Hematopoietic multipotent progenitor cell treated with erythropoietin and hydrocortisone succinate and interleukin-3 and kit ligand, for 15 days (in vitro differentiated cells): ENCODE results near the gene PPP1R18.
"Not testable (repeated sequence)": the region's sequence is repeated elsewhere in the genome, so short reads cannot be mapped to it uniquely, and the experiment has no call there.

Experiments used
- DNase-seq: peaks from one replicate; pipeline ENCODE4 v3.0.0-alpha.2; 2015; ENCODE audit warnings: low spot score

Gene PPP1R18

GRCh38 chr6:30686009-30686907 lies at the start of gene PPP1R18:
PPP1R18 (minus strand) TSS chr6:30686645; CDS start chr6:30686018, 627 bp downstream.
- DNase-seq = no peak

GRCh38 chr6:30735668-30736314 lies 49.3 kb upstream of the PPP1R18 start:
- no peak for DNase-seq

GRCh38 chr6:30732237-30732943 lies 45.9 kb upstream of the PPP1R18 start:
- no peak for DNase-seq

- peak; percentile 68 for DNase-seq
Measured at GRCh38 chr6:30730601-30731435, 44.4 kb upstream of the PPP1R18 start.

GRCh38 chr6:30727920-30728553 lies 41.6 kb upstream of the PPP1R18 start:
- DNase-seq = no peak

- DNase-seq = no peak
Measured at GRCh38 chr6:30726506-30727413, 40.3 kb upstream of the PPP1R18 start.

GRCh38 chr6:30725713-30726505 lies 39.5 kb upstream of the PPP1R18 start:
- no peak for DNase-seq

- no peak for DNase-seq
Measured at GRCh38 chr6:30724906-30725667, 38.6 kb upstream of the PPP1R18 start.

GRCh38 chr6:30723843-30724741 lies 37.6 kb upstream of the PPP1R18 start:
- not testable (repeated sequence) for DNase-seq

GRCh38 chr6:30723159-30723842 lies 36.9 kb upstream of the PPP1R18 start:
- DNase-seq = not testable (repeated sequence)

- peak; percentile 88 for DNase-seq
Measured at GRCh38 chr6:30722280-30723112, 36.1 kb upstream of the PPP1R18 start.

- not testable (repeated sequence) for DNase-seq
Measured at GRCh38 chr6:30722025-30722279, 35.5 kb upstream of the PPP1R18 start.

- DNase-seq = peak; percentile 86
Measured at GRCh38 chr6:30721198-30722024, 35.0 kb upstream of the PPP1R18 start.

GRCh38 chr6:30720738-30721197 lies 34.3 kb upstream of the PPP1R18 start:
- DNase-seq = peak; percentile 58
